WTC11 (cell line): Measurements from ENCODE around the gene ROBO1. TPM values are rescaled to one million over a fixed set of nuclear protein-coding genes. Genes with fewer than 3 reads are reported as not detected.

ENCODE experiments used
- ATAC-seq: fragments of 200-7000 bp; cut with Tn5 transposase; 2 replicates; pipeline ENCODE4 v1.10.0; 2021; ENCODE audit warnings: mild to moderate bottlenecking, moderate library complexity
- CTCF ChIA-PET: fragments of 300-600 bp; sonication (Branson Sonifier 250); formaldehyde crosslinking; loops from one replicate; lab custom pipeline; 2021; ENCODE audit warnings: antibody characterized with exemption; lab: Charles Lee
- POLR2A ChIA-PET: fragments of 350-600 bp; sonication (Branson Sonifier 250); formaldehyde crosslinking; loops from one replicate; lab custom pipeline; 2021; ENCODE audit warnings: antibody characterized with exemption; lab: Charles Lee
- DNase-seq: peaks from one replicate; pipeline ENCODE4 v3.0.0; 2021; ENCODE audit warnings: low spot score
- H3K27ac Mint-ChIP-seq: 2 replicates; pipeline ENCODE4 v1.8.0; 2021; ENCODE audit warnings: mixed read lengths
- H3K27me3 Mint-ChIP-seq: 2 replicates; pipeline ENCODE4 v1.8.0; 2021; ENCODE audit warnings: low read depth, mild to moderate bottlenecking, moderate library complexity, mixed read lengths
- H3K36me3 Mint-ChIP-seq: 2 replicates; pipeline ENCODE4 v1.8.0; 2021; ENCODE audit warnings: mixed read lengths
- H3K4me1 Mint-ChIP-seq: 2 replicates; pipeline ENCODE4 v1.8.0; 2022; ENCODE audit warnings: mixed read lengths
- H3K4me3 Mint-ChIP-seq: 2 replicates; pipeline ENCODE4 v1.8.0; 2021; ENCODE audit warnings: mild to moderate bottlenecking, moderate library complexity, mixed read lengths
- H3K9me3 Mint-ChIP-seq: 2 replicates; pipeline ENCODE4 v1.8.0; 2021; ENCODE audit warnings: mixed read lengths
- AFF4 ChIP-seq: sonication (generic); formaldehyde crosslinking; IDR thresholded peaks from 2 replicates; pipeline ENCODE4 v1.8.1; 2023; ENCODE audit warnings: mild to moderate bottlenecking, missing genetic modification reagents, borderline replicate concordance
- CREM ChIP-seq: sonication (generic); formaldehyde crosslinking; IDR thresholded peaks from 2 replicates; pipeline ENCODE4 v1.8.1; 2022; ENCODE audit warnings: mild to moderate bottlenecking, missing genetic modification reagents, moderate library complexity
- CTCF ChIP-seq: fragments of 200-600 bp; IDR thresholded peaks from 2 replicates; pipeline ENCODE4 v1.8.0; 2022; ENCODE audit warnings: antibody characterized with exemption
- E2F5 ChIP-seq: sonication (generic); formaldehyde crosslinking; IDR thresholded peaks from 2 replicates; pipeline ENCODE4 v1.8.1; 2022; ENCODE audit warnings: mild to moderate bottlenecking, moderate library complexity, missing genetic modification reagents
- ERG ChIP-seq: fragments of 250-450 bp; sonication (Bioruptor Pico); IDR thresholded peaks from 2 replicates; pipeline ENCODE4 v1.8.0; 2021; ENCODE audit warnings: mild to moderate bottlenecking
- ESRRA ChIP-seq: sonication (generic); formaldehyde crosslinking; IDR thresholded peaks from 2 replicates; pipeline ENCODE4 v1.8.1; 2022; ENCODE audit warnings: mild to moderate bottlenecking, missing genetic modification reagents, borderline replicate concordance
- IRF2 ChIP-seq: sonication (generic); formaldehyde crosslinking; IDR thresholded peaks from 2 replicates; pipeline ENCODE4 v1.8.0; 2022; ENCODE audit warnings: low read depth, missing genetic modification reagents, borderline replicate concordance
- MYBL2 ChIP-seq: sonication (generic); formaldehyde crosslinking; IDR thresholded peaks from 2 replicates; pipeline ENCODE4 v1.8.1; 2023; ENCODE audit warnings: mild to moderate bottlenecking, moderate library complexity, missing genetic modification reagents
- NFATC4 ChIP-seq: fragments of 250-450 bp; sonication (Bioruptor Pico); IDR thresholded peaks from 2 replicates; pipeline ENCODE4 v1.9.0; 2021; ENCODE audit warnings: mild to moderate bottlenecking
- NFE2L1 ChIP-seq: sonication (generic); formaldehyde crosslinking; IDR thresholded peaks from 2 replicates; pipeline ENCODE4 v1.8.1; 2023; ENCODE audit warnings: missing genetic modification reagents
- NFYB ChIP-seq: sonication (generic); formaldehyde crosslinking; conservative IDR thresholded peaks from 2 replicates; pipeline ENCODE4 v1.8.0; 2022; ENCODE audit warnings: low read depth, missing genetic modification reagents
- NR2C2 ChIP-seq: sonication (generic); formaldehyde crosslinking; IDR thresholded peaks from 2 replicates; pipeline ENCODE4 v1.8.0; 2022; ENCODE audit warnings: mild to moderate bottlenecking, missing genetic modification reagents
- TP53 ChIP-seq: sonication (generic); formaldehyde crosslinking; IDR thresholded peaks from 2 replicates; pipeline ENCODE4 v1.8.1; 2023; ENCODE audit warnings: mild to moderate bottlenecking, missing genetic modification reagents
- ZBTB21 ChIP-seq: sonication (generic); formaldehyde crosslinking; IDR thresholded peaks from 2 replicates; pipeline ENCODE4 v1.8.1; 2023; ENCODE audit warnings: mild to moderate bottlenecking, missing genetic modification reagents, borderline replicate concordance
- ZNF281 ChIP-seq: sonication (generic); formaldehyde crosslinking; IDR thresholded peaks from 2 replicates; pipeline ENCODE4 v1.8.0; 2023; ENCODE audit warnings: mild to moderate bottlenecking, missing genetic modification reagents
- ZNF317 ChIP-seq: sonication (generic); formaldehyde crosslinking; IDR thresholded peaks from 2 replicates; pipeline ENCODE4 v1.8.1; 2023; ENCODE audit warnings: low read depth, mild to moderate bottlenecking, moderate library complexity, missing genetic modification reagents, borderline replicate concordance
- ZNF423 ChIP-seq: fragments of 250-450 bp; sonication (Bioruptor Pico); IDR thresholded peaks from 2 replicates; pipeline ENCODE4 v2.1.2; 2022; ENCODE audit warnings: mild to moderate bottlenecking, moderate library complexity
- ZNF425 ChIP-seq: fragments of 250-450 bp; sonication (Bioruptor Pico); conservative IDR thresholded peaks from 2 replicates; pipeline ENCODE4 v1.9.0; 2021; ENCODE audit warnings: mild to moderate bottlenecking
- ZNF512 ChIP-seq: sonication (generic); formaldehyde crosslinking; IDR thresholded peaks from 2 replicates; pipeline ENCODE4 v1.8.1; 2022; ENCODE audit warnings: missing genetic modification reagents, borderline replicate concordance
- total RNA-seq: library from RNA; stranded (reverse); gene quantifications from 3 replicates; pipeline ENCODE4 v1.2.3, GENCODE V29; 2021

Gene ROBO1
- total RNA-seq, 1 experiment from 2014 or later, result 90.9 TPM

- Mint-ChIP-seq H3K27me3 (no peaks in the 10 kb centered on the region), H3K9me3 (no peaks in the 10 kb centered on the region), H3K4me1 (peaks cover 10% of the 10 kb centered on the region)
- POLR2A ChIA-PET, result no interaction called here
- no peak for TF ChIP-seq AFF4 (CRISPR knock-in tag)
- no peak for TF ChIP-seq ZNF425
- no peak for TF ChIP-seq ZNF512 (CRISPR knock-in tag)
- no peak for TF ChIP-seq ESRRA (CRISPR knock-in tag)
- TF ChIP-seq ZNF317 (CRISPR knock-in tag), result no peak
- TF ChIP-seq NFE2L1, result no peak
- TF ChIP-seq MYBL2 (CRISPR knock-in tag), result no peak
- no peak for TF ChIP-seq IRF2
- no peak for TF ChIP-seq CREM
- no peak for TF ChIP-seq ERG
- TF ChIP-seq TP53 (CRISPR knock-in tag), result no peak
- TF ChIP-seq E2F5 (CRISPR knock-in tag), result no peak
- no peak for TF ChIP-seq NFYB
- TF ChIP-seq ZBTB21 (CRISPR knock-in tag), result no peak
- no peak for TF ChIP-seq NR2C2
- TF ChIP-seq, all 79 proteins: peak for 0
- DNase-seq (no peak), ATAC-seq (no peak)
- H3K27ac Mint-ChIP-seq, result no peak overlapping the region
- no peaks in the 10 kb centered on the region for H3K36me3 Mint-ChIP-seq
- no peak overlapping the region for H3K4me3 Mint-ChIP-seq
- CTCF ChIA-PET, result no interaction called here
Observed at GRCh38 chr3:79115458-79115857, 652.3 kb downstream of the ROBO1 start.

GRCh38 chr3:79113876-79114275, 653.9 kb downstream of the ROBO1 start:
- no peak for DNase-seq
- ATAC-seq, result no peak
- H3K9me3 Mint-ChIP-seq, result peaks cover 3% of the 10 kb centered on the region; the same call in 1 of the 2 replicates
- H3K36me3 Mint-ChIP-seq, result no peaks in the 10 kb centered on the region
- POLR2A ChIA-PET, result no interaction called here
- H3K27me3 Mint-ChIP-seq, result no peaks in the 10 kb centered on the region
- H3K4me3 Mint-ChIP-seq, result no peak overlapping the region
- peaks cover 12% of the 10 kb centered on the region for H3K4me1 Mint-ChIP-seq
- CTCF ChIA-PET, result no interaction called here
- H3K27ac Mint-ChIP-seq, result no peak overlapping the region
- TF ChIP-seq NFATC4 (no peak), MYBL2 (CRISPR knock-in tag) (no peak), CTCF (no peak), ZNF281 (CRISPR knock-in tag) (no peak), ESRRA (CRISPR knock-in tag) (no peak), ZNF423 (no peak)
